Right lobe of liver (tissue), 4 donors: ENCODE data around the gene CPA2.

Experiments
- CTCF ChIP-seq, 4 donors: fragments of 200-600 bp in 3 of 4; fragments of 450-650 bp in 1 of 4; IDR thresholded peaks; one replicate each; pipeline versions ENCODE4 v1.5.1 to v1.8.0; 2016 to 2022; ENCODE audit warnings: antibody characterized with exemption in 4 of 4, mild to moderate bottlenecking in 2 of 4
- POLR2A ChIP-seq: fragments of 450-650 bp; IDR thresholded peaks from one replicate; pipeline ENCODE4 v1.6.1; 2017; ENCODE audit warnings: antibody characterized with exemption, mild to moderate bottlenecking
- donor health status: DM: no; HTN: no; CAD: no.
- donor health status: DM: no; HTN: no; CAD: no.
- donor health status: DM: no; HTN: yes; CAD: no.

- TF ChIP-seq POLR2A (no peak), CTCF (IDR thresholded peaks at IDR 0.05) (no peak)
Measured at GRCh38 chr7:130228840-130229502, 37.7 kb upstream of the CPA2 start.
